Osteocyte (in vitro differentiated cells): ENCODE results near the gene FBXO10. TPM values are rescaled to one million over a fixed set of nuclear protein-coding genes. Genes with fewer than 3 reads are reported as not detected.

Experiments
- DNase-seq: peaks from one replicate; pipeline ENCODE4 v3.0.0; 2021; ENCODE audit warnings: mixed read lengths; ENCODE audit not compliant: unreplicated experiment; ENCODE audit errors: extremely low spot score
- H3K27ac Mint-ChIP-seq: one replicate; pipeline ENCODE4 v1.8.0; 2021; ENCODE audit warnings: mild to moderate bottlenecking, mixed read lengths; ENCODE audit not compliant: unreplicated experiment
- H3K27me3 Mint-ChIP-seq: one replicate; pipeline ENCODE4 v1.8.0; 2021; ENCODE audit warnings: mixed read lengths; ENCODE audit not compliant: unreplicated experiment
- H3K36me3 Mint-ChIP-seq: one replicate; pipeline ENCODE4 v1.8.0; 2021; ENCODE audit warnings: mixed read lengths; ENCODE audit not compliant: unreplicated experiment
- H3K4me1 Mint-ChIP-seq: one replicate; pipeline ENCODE4 v1.8.0; 2021; ENCODE audit warnings: mixed read lengths; ENCODE audit not compliant: unreplicated experiment
- H3K4me3 Mint-ChIP-seq: one replicate; pipeline ENCODE4 v1.8.0; 2021; ENCODE audit warnings: mild to moderate bottlenecking, moderate library complexity, mixed read lengths; ENCODE audit not compliant: unreplicated experiment
- H3K9me3 Mint-ChIP-seq: one replicate; pipeline ENCODE4 v1.8.0; 2021; ENCODE audit warnings: mixed read lengths; ENCODE audit not compliant: unreplicated experiment
- total RNA-seq: library from RNA; stranded (reverse); gene quantifications from 2 replicates; pipeline ENCODE4 v1.2.1, GENCODE V29; 2021
- TF ChIP-seq, protein P1 (sequence below): fragments of 200-600 bp; sonication (generic); IDR thresholded peaks from 2 replicates; pipeline ENCODE4 v1.5.0; 2021; ENCODE audit warnings: antibody characterized with exemption, mild to moderate bottlenecking, moderate library complexity

The FBXO10 gene
- total RNA-seq, 1 donor from 2014 or later: 21.0 TPM

DNA sequence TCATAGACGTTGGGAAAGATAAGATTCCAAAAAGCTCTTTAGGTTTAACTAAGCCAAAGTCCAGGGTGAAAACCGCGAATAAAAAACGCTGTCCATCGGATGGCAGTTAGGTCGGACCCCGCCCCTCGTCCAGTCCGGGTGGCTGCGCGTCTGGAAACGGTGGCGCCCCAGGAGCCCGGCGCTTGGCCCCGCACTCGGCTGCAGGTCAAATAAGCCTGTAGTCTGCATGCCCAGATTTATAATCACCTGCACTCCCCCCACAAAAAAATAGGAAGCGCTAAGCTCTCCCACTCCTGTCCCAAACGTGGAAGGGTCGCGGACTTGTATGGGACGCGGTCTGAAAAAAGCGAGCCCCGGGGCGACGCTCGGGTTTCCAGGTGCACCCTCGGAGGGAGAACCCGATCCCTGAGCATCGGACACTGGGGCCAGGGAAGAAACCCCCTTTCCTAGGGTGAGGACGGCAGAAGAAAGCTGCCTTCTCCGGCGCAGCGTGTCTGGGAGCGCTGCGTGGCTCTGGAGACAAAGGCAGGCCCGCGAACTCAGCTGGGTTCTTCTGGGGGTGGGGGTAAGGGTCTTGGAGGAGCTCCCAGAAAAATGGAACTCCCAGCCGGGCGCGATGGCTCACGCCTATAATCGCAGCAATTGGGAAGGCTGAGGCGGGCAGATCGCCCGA, 110.0 kb downstream of the FBXO10 start:
- H3K4me3 Mint-ChIP-seq: peak overlapping the region; percentile 90
- H3K36me3 Mint-ChIP-seq: peaks cover 5% of the 10 kb centered on the region
- TF ChIP-seq, protein P1, sequence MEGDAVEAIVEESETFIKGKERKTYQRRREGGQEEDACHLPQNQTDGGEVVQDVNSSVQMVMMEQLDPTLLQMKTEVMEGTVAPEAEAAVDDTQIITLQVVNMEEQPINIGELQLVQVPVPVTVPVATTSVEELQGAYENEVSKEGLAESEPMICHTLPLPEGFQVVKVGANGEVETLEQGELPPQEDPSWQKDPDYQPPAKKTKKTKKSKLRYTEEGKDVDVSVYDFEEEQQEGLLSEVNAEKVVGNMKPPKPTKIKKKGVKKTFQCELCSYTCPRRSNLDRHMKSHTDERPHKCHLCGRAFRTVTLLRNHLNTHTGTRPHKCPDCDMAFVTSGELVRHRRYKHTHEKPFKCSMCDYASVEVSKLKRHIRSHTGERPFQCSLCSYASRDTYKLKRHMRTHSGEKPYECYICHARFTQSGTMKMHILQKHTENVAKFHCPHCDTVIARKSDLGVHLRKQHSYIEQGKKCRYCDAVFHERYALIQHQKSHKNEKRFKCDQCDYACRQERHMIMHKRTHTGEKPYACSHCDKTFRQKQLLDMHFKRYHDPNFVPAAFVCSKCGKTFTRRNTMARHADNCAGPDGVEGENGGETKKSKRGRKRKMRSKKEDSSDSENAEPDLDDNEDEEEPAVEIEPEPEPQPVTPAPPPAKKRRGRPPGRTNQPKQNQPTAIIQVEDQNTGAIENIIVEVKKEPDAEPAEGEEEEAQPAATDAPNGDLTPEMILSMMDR: no peak
- H3K27me3 Mint-ChIP-seq: no peaks in the 10 kb centered on the region
- DNase-seq: peak; percentile 94
- peak overlapping the region; percentile 98 for H3K27ac Mint-ChIP-seq
- H3K4me1 Mint-ChIP-seq: peaks cover 35% of the 10 kb centered on the region
- no peaks in the 10 kb centered on the region for H3K9me3 Mint-ChIP-seq

DNA sequence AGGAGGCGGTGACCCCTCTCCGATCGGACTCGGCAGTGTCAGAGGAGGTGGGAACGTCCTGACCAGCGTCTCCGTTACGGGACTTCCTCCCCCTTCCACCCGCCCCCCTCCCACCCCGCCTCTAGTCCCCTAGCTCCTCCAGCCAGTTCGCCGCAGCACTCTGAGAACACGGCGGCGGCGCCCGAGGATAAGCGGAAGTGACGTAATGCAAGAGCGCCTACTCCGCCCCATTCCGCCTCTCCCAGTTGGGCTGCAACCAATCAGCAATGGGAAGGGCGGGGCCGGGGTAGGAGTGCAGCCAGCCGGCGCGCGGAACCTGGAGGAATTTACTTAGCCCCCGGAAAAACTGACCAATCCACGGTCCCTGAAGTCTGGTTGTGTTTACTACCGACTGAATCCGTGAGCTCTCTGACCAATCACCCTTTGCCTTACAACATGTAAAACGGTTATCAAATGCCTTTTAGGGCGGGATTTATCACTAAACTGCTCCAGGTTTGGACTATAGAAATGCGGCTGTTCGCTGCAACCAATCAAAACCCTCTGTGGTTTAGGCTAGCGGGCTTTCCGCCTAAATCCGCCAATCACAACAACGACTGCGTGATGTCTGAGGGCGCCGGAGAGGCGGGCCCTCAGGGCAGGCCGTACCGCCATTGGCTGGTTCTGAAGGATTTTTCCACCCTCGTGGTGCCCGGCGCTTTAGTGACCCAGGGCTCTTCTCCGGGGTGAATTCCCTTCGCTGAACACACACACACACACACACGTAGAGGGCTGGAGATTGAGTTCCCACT, 110.7 kb downstream of the FBXO10 start, which contains the start of gene ZBTB5:
Gene ZBTB5, minus strand, starts transcription at position 202 of the 788 bp plus-strand sequence. CDS start 22,899 bp downstream, outside the sequence.
- peak; percentile 100 for DNase-seq
- Mint-ChIP-seq H3K27me3 (no peaks in the 10 kb centered on the region), H3K36me3 (peaks cover 7% of the 10 kb centered on the region), H3K27ac (peak within 1 kb of the TSS; percentile 98), H3K9me3 (no peaks in the 10 kb centered on the region), H3K4me1 (peaks cover 38% of the 10 kb centered on the region), H3K4me3 (peak within 1 kb of the TSS; percentile 90)
- TF ChIP-seq, protein P1: no peak

DNA sequence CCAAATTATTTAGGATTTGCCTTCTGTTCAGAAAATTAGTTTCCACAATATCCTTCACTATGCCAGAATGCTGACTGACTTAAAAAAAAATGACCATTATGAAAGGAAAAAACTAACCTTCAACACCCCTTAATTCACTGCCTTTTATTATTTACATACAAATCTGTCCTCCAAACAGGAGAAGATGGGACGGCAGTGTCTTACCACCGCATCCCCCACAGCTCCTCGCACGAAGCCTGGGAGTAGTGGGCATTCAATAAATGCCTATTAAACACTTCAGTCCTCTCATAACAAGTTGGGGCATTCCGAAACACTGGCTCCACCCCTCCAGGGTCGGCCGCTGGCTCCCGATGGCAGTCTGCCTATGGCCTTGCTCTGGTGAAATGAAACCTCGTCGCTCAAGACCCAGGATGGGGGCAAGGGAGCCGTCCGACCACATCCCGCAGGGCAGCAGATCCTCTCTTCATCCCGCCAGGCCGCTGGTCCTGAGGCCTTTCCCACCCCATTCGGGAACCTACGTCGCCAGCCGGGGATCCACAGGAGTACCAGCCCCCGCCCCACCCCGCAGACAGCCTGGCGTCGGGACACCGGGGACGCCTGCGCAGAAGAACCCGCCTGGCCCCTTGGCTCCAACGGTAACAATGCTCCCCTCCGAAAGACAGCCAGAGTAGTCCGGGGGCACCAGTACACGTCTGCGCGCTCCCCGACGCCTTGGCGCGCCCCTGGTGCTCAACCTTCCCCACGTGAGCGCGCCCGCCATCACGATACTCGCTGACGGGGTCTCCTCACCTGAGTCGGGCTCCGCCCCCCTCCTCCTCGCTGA, 111.5 kb downstream of the FBXO10 start:
- TF ChIP-seq, protein P1: no peak

DNA sequence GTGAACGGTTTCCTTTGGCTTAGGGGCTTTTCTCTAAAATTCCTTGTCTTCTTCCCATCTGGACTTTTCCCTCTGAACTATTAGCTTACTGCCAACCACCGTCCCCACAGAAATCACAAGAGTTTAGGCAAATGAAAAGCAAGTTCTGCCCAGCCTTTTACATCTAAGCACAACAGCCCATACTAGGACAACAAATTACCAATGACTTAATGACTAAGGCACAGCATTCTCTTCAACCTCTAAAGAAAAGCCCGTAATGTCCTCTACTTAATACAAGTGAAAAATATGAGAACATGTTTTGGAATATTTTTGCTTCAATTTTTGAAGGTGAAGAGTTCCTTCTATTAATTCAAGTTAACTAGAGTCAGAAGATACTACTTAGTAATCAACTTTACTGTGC, 112.2 kb downstream of the FBXO10 start:
- TF ChIP-seq, protein P1: no peak
- Mint-ChIP-seq H3K4me3 (peak overlapping the region; percentile 90), H3K36me3 (peaks cover 7% of the 10 kb centered on the region), H3K4me1 (peaks cover 40% of the 10 kb centered on the region), H3K27me3 (no peaks in the 10 kb centered on the region), H3K27ac (peak overlapping the region; percentile 98), H3K9me3 (no peaks in the 10 kb centered on the region)
- no peak for DNase-seq

More for the DNA sequence above, 111.5 kb downstream of the FBXO10 start:
- H3K4me3 Mint-ChIP-seq: peak overlapping the region; percentile 90
- peaks cover 38% of the 10 kb centered on the region for H3K4me1 Mint-ChIP-seq
- DNase-seq: peak; percentile 91
- no peaks in the 10 kb centered on the region for H3K9me3 Mint-ChIP-seq
- H3K36me3 Mint-ChIP-seq: peaks cover 7% of the 10 kb centered on the region
- H3K27ac Mint-ChIP-seq: peak overlapping the region; percentile 98
- H3K27me3 Mint-ChIP-seq: no peaks in the 10 kb centered on the region

Other genes with a start within 250 kb of the FBXO10 start
- 111 TPM in 2 replicates for gene GRHPR, start 153.7 kb downstream of the FBXO10 start, total RNA-seq
- gene ZBTB5, start 110.9 kb downstream of the FBXO10 start, total RNA-seq: 16.3 and 17.6 TPM in 2 replicates
- 20.5 and 21.9 TPM in 2 replicates for gene POLR1E, start 90.4 kb downstream of the FBXO10 start, total RNA-seq
- 77.2 and 85.9 TPM in 2 replicates for gene TOMM5, start 16.2 kb upstream of the FBXO10 start, total RNA-seq
- not detected in 2 replicates for gene FRMPD1, start 74.6 kb upstream of the FBXO10 start, total RNA-seq
- gene TRMT10B, start 177.4 kb upstream of the FBXO10 start, total RNA-seq: 9.7 and 10.8 TPM in 2 replicates
- gene EXOSC3, start 208.7 kb upstream of the FBXO10 start, total RNA-seq: 26.9 and 31.6 TPM in 2 replicates
- 27.7 TPM in 2 replicates for gene DCAF10, start 224.4 kb upstream of the FBXO10 start, total RNA-seq